Keratinocyte (primary cell): ENCODE results near the gene CKAP4. TPM values are rescaled to one million over a fixed set of nuclear protein-coding genes. Genes with fewer than 3 reads are reported as not detected.
"Not testable (repeated sequence)": the region's sequence is repeated elsewhere in the genome, so short reads cannot be mapped to it uniquely, and the experiment has no call there.

ENCODE experiments used
- DNase-seq: peaks from one replicate; pipeline ENCODE4 v3.0.0-alpha.2; 2011; ENCODE audit warnings: low read depth, missing footprints, low spot score
- FAIRE-seq: peaks from 2 replicates; lab custom pipeline; 2011; peaks lifted over from hg19 to GRCh38; lab: Jason Lieb, UNC
- H2AFZ ChIP-seq: 2 replicates; pipeline ENCODE4 v1.6.0; 2012; ENCODE audit warnings: low read length, control low read depth, inconsistent platforms; ENCODE audit not compliant: control insufficient read depth
- H3K27ac ChIP-seq: 2 replicates; pipeline ENCODE4 v1.5.1; 2011; ENCODE audit warnings: low read length; ENCODE audit not compliant: control insufficient read depth, insufficient read depth
- H3K27me3 ChIP-seq: 3 replicates; pipeline ENCODE4 v1.6.0; 2011; ENCODE audit warnings: low read length; ENCODE audit not compliant: control insufficient read depth, insufficient read depth; ENCODE audit errors: extremely low read depth
- H3K36me3 ChIP-seq, 2 experiments: 2 replicates in 1 of 2; 3 replicates in 1 of 2; pipeline ENCODE4 v1.5.1; 2011; ENCODE audit warnings: low read length in 2 of 2, mild to moderate bottlenecking in 1 of 2; ENCODE audit not compliant: control insufficient read depth in 2 of 2, insufficient read depth in 2 of 2; ENCODE audit errors: extremely low read depth in 1 of 2
- H3K4me1 ChIP-seq: 3 replicates; pipeline ENCODE4 v1.5.1; 2011; ENCODE audit warnings: low read length; ENCODE audit not compliant: control insufficient read depth, insufficient read depth; ENCODE audit errors: extremely low read depth
- H3K4me2 ChIP-seq: 3 replicates; pipeline ENCODE4 v1.6.0; 2011; ENCODE audit warnings: low read depth, low read length; ENCODE audit not compliant: control insufficient read depth, insufficient read depth; ENCODE audit errors: extremely low read depth
- H3K4me3 ChIP-seq, 3 experiments: fragments of 200-600 bp in 1 of 3; sonication (generic) in 1 of 3; 2 replicates in 2 of 3; 3 replicates in 1 of 3; pipeline ENCODE4 v1.5.1; 2011 to 2016; ENCODE audit warnings: low read length in 3 of 3, mild to moderate bottlenecking in 3 of 3, control low read depth in 2 of 3, inconsistent platforms in 1 of 3, low read depth in 1 of 3, mixed read lengths in 1 of 3, mixed run types in 1 of 3, moderate library complexity in 1 of 3; ENCODE audit not compliant: control insufficient read depth in 2 of 3, insufficient read depth in 2 of 3; ENCODE audit errors: extremely low read depth in 1 of 3
- H3K79me2 ChIP-seq: 2 replicates; pipeline ENCODE4 v1.6.0; 2012; ENCODE audit warnings: low read length; ENCODE audit not compliant: control insufficient read depth, insufficient read depth
- H3K9ac ChIP-seq: 3 replicates; pipeline ENCODE4 v1.6.0; 2011; ENCODE audit warnings: low read length; ENCODE audit not compliant: control insufficient read depth, insufficient read depth; ENCODE audit errors: extremely low read depth
- H3K9me1 ChIP-seq: 3 replicates; pipeline ENCODE4 v1.6.0; 2011; ENCODE audit warnings: low read length; ENCODE audit not compliant: control insufficient read depth, insufficient read depth; ENCODE audit errors: extremely low read depth
- H3K9me3 ChIP-seq: 2 replicates; pipeline ENCODE4 v1.5.1; 2012; ENCODE audit warnings: low read depth, low read length; ENCODE audit not compliant: control insufficient read depth
- H4K20me1 ChIP-seq: 3 replicates; pipeline ENCODE4 v1.6.0; 2011; ENCODE audit warnings: low read length; ENCODE audit not compliant: control insufficient read depth, insufficient read depth; ENCODE audit errors: extremely low read depth
- CTCF ChIP-seq, 3 experiments: IDR thresholded peaks in 1 of 3; conservative IDR thresholded peaks in 1 of 3; optimal IDR thresholded peaks in 1 of 3; 2 replicates in 2 of 3; 3 replicates in 1 of 3; pipeline versions ENCODE3 to v1.5.1; 2011; ENCODE audit warnings: low read length in 3 of 3, mild to moderate bottlenecking in 3 of 3, moderate library complexity in 2 of 3, control low read depth in 1 of 3, inconsistent platforms in 1 of 3; ENCODE audit not compliant: insufficient read depth in 2 of 3; ENCODE audit errors: extremely low read depth in 1 of 3
- EZH2 ChIP-seq: IDR thresholded peaks from one replicate; pipeline ENCODE4 v1.6.1; 2012; ENCODE audit warnings: inconsistent platforms, mild to moderate bottlenecking, low read length, moderate library complexity
- dilution Hi-C: fragments of 300-500 bp; cut with MboI; formaldehyde crosslinking; loops from one replicate; pipeline ENCODE4 v1.7.0; 2020; ENCODE audit warnings: low sequenced_read_pairs; ENCODE audit not compliant: extremely low pct_ligation_motif_present
- polyA plus RNA-seq, 5 experiments: library from polyadenylated mRNA; depleted of rRNA in 3 of 5; stranded (reverse) in 3 of 5; stranded (forward) in 1 of 5; unstranded in 1 of 5; fragments of >200 nt; gene quantifications; 1 replicate in 1 of 5; 2 replicates in 3 of 5; 3 replicates in 1 of 5; pipeline versions ENCODE4 v1.2.1 to v1.2.3, GENCODE V29; 2011 to 2012; ENCODE audit warnings: missing spikeins in 2 of 5, low read depth in 1 of 5, low replicate concordance in 1 of 5

The CKAP4 gene
- polyA plus RNA-seq, 1 donor (not counting 4 experiments of a cell fraction or from before 2014, with no cell fraction given) = 84.5 TPM

- DNase-seq (no peak), FAIRE-seq (no peak)
- no peak overlapping the region for H3K9ac ChIP-seq
- H3K4me3 ChIP-seq = no peak overlapping the region
- dilution Hi-C loops = no loop called here
- H3K4me2 ChIP-seq = peak overlapping the region; percentile 54
- H3K4me1 ChIP-seq = peaks cover 24% of the 10 kb centered on the region
- no peak overlapping the region for H2AFZ ChIP-seq
- H3K36me3 ChIP-seq = peaks cover 0 to 4% of the 10 kb centered on the region in 2 experiments
- no peaks in the 10 kb centered on the region for H3K9me3 ChIP-seq
- H4K20me1 ChIP-seq = no peaks in the 10 kb centered on the region
- no peaks in the 10 kb centered on the region for H3K27me3 ChIP-seq
- TF ChIP-seq EZH2 = no peak
- TF ChIP-seq CTCF (optimal IDR thresholded peaks at IDR 0.05 in 1 of 3, IDR thresholded peaks at IDR 0.05 in 1 of 3, conservative IDR thresholded peaks at IDR 0.05 in 1 of 3; ENCODE audit: extremely low read depth in 1 of 3, insufficient read depth in 2 of 3, low read length in 3 of 3) = no peak
- peak overlapping the region; percentile 100 for H3K27ac ChIP-seq
- no peaks in the 10 kb centered on the region for H3K79me2 ChIP-seq
- H3K9me1 ChIP-seq = no peaks in the 10 kb centered on the region
Measured at GRCh38 chr12:106288101-106288493, 40.3 kb upstream of the CKAP4 start.

GRCh38 chr12:106287364-106287763 lies 39.5 kb upstream of the CKAP4 start:
- peaks cover 24% of the 10 kb centered on the region for H3K4me1 ChIP-seq
- H3K79me2 ChIP-seq = no peaks in the 10 kb centered on the region
- dilution Hi-C loops = no loop called here
- no peak overlapping the region for H3K9ac ChIP-seq
- H4K20me1 ChIP-seq = no peaks in the 10 kb centered on the region
- no peaks in the 10 kb centered on the region for H3K27me3 ChIP-seq
- H3K36me3 ChIP-seq = peaks cover 0 to 4% of the 10 kb centered on the region in 2 experiments
- no peak overlapping the region for H3K4me2 ChIP-seq
- peak overlapping the region; percentile 100 for H3K27ac ChIP-seq
- no peaks in the 10 kb centered on the region for H3K9me3 ChIP-seq
- DNase-seq (no peak), FAIRE-seq (no peak)
- H3K4me3 ChIP-seq = no peak overlapping the region
- H2AFZ ChIP-seq = no peak overlapping the region
- H3K9me1 ChIP-seq = no peaks in the 10 kb centered on the region
- TF ChIP-seq EZH2 = no peak
- no peak for TF ChIP-seq CTCF (optimal IDR thresholded peaks at IDR 0.05 in 1 of 3, IDR thresholded peaks at IDR 0.05 in 1 of 3, conservative IDR thresholded peaks at IDR 0.05 in 1 of 3; ENCODE audit: extremely low read depth in 1 of 3, insufficient read depth in 2 of 3, low read length in 3 of 3)

DNA sequence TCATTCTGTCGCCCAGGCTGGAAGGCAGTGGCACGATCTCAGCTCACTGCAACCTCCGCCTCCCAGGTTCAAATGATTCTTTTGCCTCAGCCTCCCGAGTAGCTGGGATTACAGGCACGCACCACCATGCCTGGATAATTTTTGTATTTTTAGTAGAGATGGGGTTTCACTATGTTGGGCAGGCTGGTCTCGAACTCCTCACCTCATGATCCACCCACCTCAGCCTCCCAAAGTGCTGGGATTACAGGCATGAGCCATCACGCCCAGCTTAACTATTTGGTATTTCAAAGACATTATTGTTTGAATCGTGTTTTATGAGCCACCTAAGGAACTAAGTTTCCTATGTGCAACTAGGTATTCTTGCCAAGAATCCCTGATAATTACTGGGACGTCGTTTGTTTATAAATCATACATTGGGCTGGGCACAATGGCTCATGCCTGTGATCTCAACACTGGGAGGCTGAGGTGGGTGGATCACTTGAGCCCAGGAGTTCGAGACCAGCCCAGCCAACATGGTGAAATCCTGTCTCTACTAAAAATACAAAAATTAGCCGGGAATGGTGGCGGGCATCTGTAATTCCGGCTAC lies 38.8 kb upstream of the CKAP4 start:
- H3K27me3 ChIP-seq, H3K4me3 ChIP-seq, dilution Hi-C loops, H3K4me2 ChIP-seq, H2AFZ ChIP-seq, H3K9me1 ChIP-seq, H3K9me3 ChIP-seq, H3K36me3 ChIP-seq, H4K20me1 ChIP-seq, FAIRE-seq, H3K9ac ChIP-seq, H3K79me2 ChIP-seq, DNase-seq: not testable (repeated sequence)
- Histone ChIP-seq H3K27ac (peak overlapping the region; percentile 100), H3K4me1 (peaks cover 24% of the 10 kb centered on the region)
